ENCODE data around the gene DTL. TPM values are rescaled to one million over a fixed set of nuclear protein-coding genes. Genes with fewer than 3 reads are reported as not detected.

DTL gene
- total and polyA plus RNA-seq, 5 donors: 0.09 to 0.85 (median 0.29) TPM

DNA sequence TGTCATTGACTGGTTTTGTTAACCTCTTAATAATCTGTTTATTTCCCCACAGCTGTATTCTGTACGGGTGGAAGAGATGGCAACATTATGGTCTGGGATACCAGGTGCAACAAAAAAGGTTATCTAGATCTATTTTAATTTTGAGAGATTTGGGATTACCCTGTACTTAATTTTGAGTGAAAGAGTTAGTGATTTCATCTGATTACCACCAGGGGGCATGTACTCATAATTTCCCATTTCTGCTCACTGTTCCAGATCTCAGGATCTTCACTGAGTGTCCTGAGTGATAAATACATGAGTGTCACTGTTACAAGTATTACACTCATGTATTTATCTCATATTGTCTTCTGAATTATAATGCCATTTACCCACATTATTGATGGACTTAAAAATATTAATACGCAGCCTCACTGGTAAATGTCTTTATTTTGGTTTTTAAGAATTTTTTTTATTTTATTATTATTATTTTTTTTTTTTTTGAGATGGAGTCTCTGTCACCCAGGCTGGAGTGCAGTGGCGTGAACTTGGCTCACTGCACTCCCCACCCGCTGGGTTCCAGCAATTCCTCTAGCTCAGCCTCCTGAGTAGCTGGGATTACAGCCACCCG lies 27.4 kb downstream of the DTL start:
- H3K4me1 ChIP-seq (ENCODE audit: control insufficient read depth, insufficient read depth, low read length): no peaks in the 10 kb centered on the region
- intact Hi-C loops (cut with DNase I): loop anchor here in 2 of 4 donors (5.0 kb wide), 3 partner anchors 304 to 399 kb away; no protein-coding TSS in a partner anchor
- H3K27ac ChIP-seq (ENCODE audit: low read length): no peak overlapping the region
- H3K27me3 ChIP-seq (ENCODE audit: control insufficient read depth, insufficient read depth): no peaks in the 10 kb centered on the region
- 81% methylated on average over 5 of the region's 5 CpGs for WGBS
- no peak overlapping the region for H3K4me3 ChIP-seq (ENCODE audit: low read length)
- peak; percentile 28 to 47 for ATAC-seq
- no peaks in the 10 kb centered on the region for H3K9me3 ChIP-seq (ENCODE audit: control insufficient read depth, low read length)
- DNase-seq: no peak

- 70% methylated on average over 3 of the region's 3 CpGs for WGBS
- DNase-seq (no peak), ATAC-seq (peak in 1 of 2 donors; percentile 23)
- Histone ChIP-seq H3K27me3 (ENCODE audit: control insufficient read depth, insufficient read depth) (no peaks in the 10 kb centered on the region), H3K27ac (ENCODE audit: low read length) (no peak overlapping the region), H3K9me3 (ENCODE audit: control insufficient read depth, low read length) (no peaks in the 10 kb centered on the region), H3K4me3 (ENCODE audit: low read length) (no peak overlapping the region), H3K4me1 (ENCODE audit: control insufficient read depth, insufficient read depth, low read length) (no peaks in the 10 kb centered on the region)
- intact Hi-C loops (cut with DNase I): loop anchor here in 1 of 4 donors (5.0 kb wide), 1 partner anchor 300 kb away; no protein-coding TSS in a partner anchor
Observed at GRCh38 chr1:212067787-212068186, 32.2 kb downstream of the DTL start.

- DNase-seq (no peak), ATAC-seq (peak; percentile 68)
- Histone ChIP-seq H3K4me1 (ENCODE audit: control insufficient read depth, insufficient read depth, low read length) (no peaks in the 10 kb centered on the region), H3K9me3 (ENCODE audit: control insufficient read depth, low read length) (no peaks in the 10 kb centered on the region), H3K27me3 (ENCODE audit: control insufficient read depth, insufficient read depth) (no peaks in the 10 kb centered on the region), H3K27ac (ENCODE audit: low read length) (no peak overlapping the region), H3K4me3 (ENCODE audit: low read length) (no peak overlapping the region)
- intact Hi-C loops (cut with DNase I): loop anchor here (2.0 to 10.0 kb wide), 9 partner anchors 94 to 386 kb away; partner anchors contain the start of gene PPP2R5A (in 2 of the 4)
Observed at GRCh38 chr1:212070720-212071302, 35.3 kb downstream of the DTL start.

- Histone ChIP-seq H3K27me3 (ENCODE audit: control insufficient read depth, insufficient read depth) (no peaks in the 10 kb centered on the region), H3K4me3 (ENCODE audit: low read length) (no peak overlapping the region), H3K27ac (ENCODE audit: low read length) (no peak overlapping the region), H3K4me1 (ENCODE audit: control insufficient read depth, insufficient read depth, low read length) (no peaks in the 10 kb centered on the region), H3K9me3 (ENCODE audit: control insufficient read depth, low read length) (no peaks in the 10 kb centered on the region)
- ATAC-seq (no peak), DNase-seq (no peak)
- WGBS: 76% methylated on average over 1 of the region's 1 CpG
- intact Hi-C loops (cut with DNase I): loop anchor here in 3 of 4 donors (5.0 to 10.0 kb wide), 7 partner anchors 93 to 385 kb away; partner anchors contain the start of gene PPP2R5A (in 2 of the 3)
Observed at GRCh38 chr1:212072047-212072446, 36.5 kb downstream of the DTL start.

DNA sequence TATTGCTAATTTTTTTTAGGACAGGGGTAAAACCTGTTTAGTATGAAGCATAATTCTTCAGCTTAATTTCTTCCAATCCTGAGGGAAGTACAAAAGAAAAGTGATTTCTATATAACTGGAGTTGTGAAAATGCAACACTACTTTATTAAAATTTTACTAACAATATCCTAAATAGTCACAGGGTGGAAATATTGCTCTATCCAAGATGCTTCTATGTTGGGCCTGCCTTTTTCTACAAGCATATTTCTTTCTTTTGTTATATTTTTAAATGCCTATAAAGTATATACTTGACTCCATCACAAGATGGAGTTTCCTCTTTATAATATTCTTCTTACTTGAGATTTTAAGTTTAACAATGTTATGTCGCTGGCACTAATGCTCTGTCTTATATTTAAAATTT lies 37.9 kb downstream of the DTL start:
- Histone ChIP-seq H3K27ac (ENCODE audit: low read length) (no peak overlapping the region), H3K4me3 (ENCODE audit: low read length) (no peak overlapping the region), H3K27me3 (ENCODE audit: control insufficient read depth, insufficient read depth) (no peaks in the 10 kb centered on the region), H3K9me3 (ENCODE audit: control insufficient read depth, low read length) (no peaks in the 10 kb centered on the region), H3K4me1 (ENCODE audit: control insufficient read depth, insufficient read depth, low read length) (no peaks in the 10 kb centered on the region)
- WGBS: 97% methylated on average over 1 of the region's 1 CpG
- intact Hi-C loops (cut with DNase I): loop anchor here in 3 of 4 donors (5.0 to 10.0 kb wide), 7 partner anchors 91 to 384 kb away; partner anchors contain the start of gene PPP2R5A (in 2 of the 3)
- DNase-seq (no peak), ATAC-seq (no peak)

GRCh38 chr1:212074313-212074712 lies 38.8 kb downstream of the DTL start:
- Histone ChIP-seq H3K27me3 (ENCODE audit: control insufficient read depth, insufficient read depth) (no peaks in the 10 kb centered on the region), H3K9me3 (ENCODE audit: control insufficient read depth, low read length) (no peaks in the 10 kb centered on the region), H3K4me1 (ENCODE audit: control insufficient read depth, insufficient read depth, low read length) (no peaks in the 10 kb centered on the region), H3K4me3 (ENCODE audit: low read length) (no peak overlapping the region), H3K27ac (ENCODE audit: low read length) (no peak overlapping the region)
- peak; percentile 94 for ATAC-seq
- WGBS: 56% methylated on average over 3 of the region's 3 CpGs
- DNase-seq: no peak
- intact Hi-C loops (cut with DNase I): loop anchor here in 3 of 4 donors (5.0 to 10.0 kb wide), 7 partner anchors 90 to 383 kb away; partner anchors contain the start of gene PPP2R5A (in 2 of the 3)

GRCh38 chr1:212074856-212075255 lies 39.3 kb downstream of the DTL start:
- intact Hi-C loops (cut with DNase I): loop anchor here (5.0 to 10.0 kb wide), 7 partner anchors 90 to 382 kb away; partner anchors contain the start of gene PPP2R5A (in 3 of the 4)

DNA sequence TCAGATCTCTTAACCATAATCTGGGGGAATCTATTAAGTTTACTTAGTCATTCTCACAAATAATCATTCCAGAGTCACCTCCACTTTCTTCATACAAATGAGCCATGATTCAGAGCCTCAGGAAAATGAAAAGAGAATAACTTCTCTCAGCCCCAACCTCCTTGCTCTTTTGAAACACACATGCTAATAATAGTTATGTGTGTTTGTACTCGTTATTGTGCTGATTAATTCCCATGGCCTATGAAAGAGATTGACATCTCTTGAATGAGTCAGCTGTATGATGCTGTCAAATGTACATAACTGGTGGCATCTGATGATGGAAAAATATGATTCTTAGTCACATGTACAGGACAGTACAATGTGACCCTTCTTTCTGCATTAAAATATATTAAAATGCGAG lies 41.5 kb downstream of the DTL start:
- Histone ChIP-seq H3K4me1 (ENCODE audit: control insufficient read depth, insufficient read depth, low read length) (no peaks in the 10 kb centered on the region), H3K27ac (ENCODE audit: low read length) (no peak overlapping the region), H3K9me3 (ENCODE audit: control insufficient read depth, low read length) (no peaks in the 10 kb centered on the region), H3K4me3 (ENCODE audit: low read length) (no peak overlapping the region), H3K27me3 (ENCODE audit: control insufficient read depth, insufficient read depth) (no peaks in the 10 kb centered on the region)
- DNase-seq (no peak), ATAC-seq (no peak)
- WGBS: 65% methylated on average over 2 of the region's 2 CpGs
- intact Hi-C loops (cut with DNase I): loop anchor here (5.0 to 10.0 kb wide), 5 partner anchors 88 to 238 kb away; partner anchors contain the start of gene PPP2R5A (in 2 of the 4)

More at GRCh38 chr1:212074856-212075255, 39.3 kb downstream of the DTL start:
- no peaks in the 10 kb centered on the region for H3K9me3 ChIP-seq (ENCODE audit: control insufficient read depth, low read length)
- ATAC-seq (peak; percentile 74 to 76), DNase-seq (no peak)
- no peak overlapping the region for H3K27ac ChIP-seq (ENCODE audit: low read length)
- H3K27me3 ChIP-seq (ENCODE audit: control insufficient read depth, insufficient read depth): no peaks in the 10 kb centered on the region
- H3K4me3 ChIP-seq (ENCODE audit: low read length): no peak overlapping the region
- H3K4me1 ChIP-seq (ENCODE audit: control insufficient read depth, insufficient read depth, low read length): no peaks in the 10 kb centered on the region
- 28% methylated on average over 3 of the region's 3 CpGs for WGBS

DNA sequence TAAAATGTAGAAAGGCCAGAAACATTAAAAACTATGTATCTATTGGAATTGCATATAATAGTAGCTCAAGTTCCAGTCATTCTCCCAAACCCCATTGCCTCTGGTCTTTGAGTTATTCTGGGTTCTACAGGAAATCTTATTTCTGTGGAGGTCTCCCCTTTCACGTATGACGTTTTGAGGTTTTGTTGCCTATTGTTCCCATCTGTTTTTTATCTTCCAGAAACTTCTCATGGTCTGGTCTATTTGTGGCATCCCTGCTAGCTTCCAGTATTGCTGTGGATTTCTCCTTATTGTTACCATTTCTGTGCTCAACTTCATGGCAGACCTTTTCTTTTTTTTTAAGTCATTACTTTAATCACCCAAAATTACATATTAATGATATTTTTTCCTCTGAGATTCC lies 43.3 kb downstream of the DTL start:
- WGBS: 67% methylated on average over 2 of the region's 2 CpGs
- intact Hi-C loops (cut with DNase I): loop anchor here (5.0 to 10.0 kb wide), 5 partner anchors 86 to 236 kb away; partner anchors contain the start of gene PPP2R5A (in 2 of the 4)
- DNase-seq (no peak), ATAC-seq (no peak)
- Histone ChIP-seq H3K4me1 (ENCODE audit: control insufficient read depth, insufficient read depth, low read length) (no peaks in the 10 kb centered on the region), H3K27me3 (ENCODE audit: control insufficient read depth, insufficient read depth) (no peaks in the 10 kb centered on the region), H3K4me3 (ENCODE audit: low read length) (no peak overlapping the region), H3K9me3 (ENCODE audit: control insufficient read depth, low read length) (no peaks in the 10 kb centered on the region), H3K27ac (ENCODE audit: low read length) (no peak overlapping the region)

DNA sequence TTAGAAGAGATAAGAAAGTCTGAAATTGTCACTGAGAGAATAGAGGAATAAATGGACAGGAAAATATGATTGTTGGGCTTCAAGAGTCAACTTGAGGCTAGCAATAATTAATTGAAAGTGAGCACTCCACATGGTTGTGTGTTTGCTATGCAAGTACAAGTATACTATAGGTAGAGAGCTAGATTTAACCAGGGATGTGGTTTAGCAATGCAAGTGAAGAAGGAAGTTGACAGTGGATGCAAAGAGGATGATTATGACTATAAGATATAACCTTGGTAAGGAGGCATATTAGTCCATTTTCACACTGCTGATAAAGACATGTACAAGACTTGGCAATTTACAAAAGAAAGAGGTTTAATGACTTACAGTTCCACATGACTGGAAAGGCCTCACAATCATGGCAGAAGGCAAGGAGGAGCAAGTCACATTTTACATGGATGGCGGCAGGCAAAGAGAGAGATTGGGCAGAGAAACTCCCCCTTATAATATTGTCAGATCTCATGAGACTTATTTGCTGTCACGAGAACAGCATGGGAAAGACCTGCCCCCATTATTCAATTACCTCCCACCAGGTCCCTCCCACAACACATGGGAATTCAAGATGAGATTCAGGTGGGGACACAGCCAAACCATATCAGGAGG lies 47.3 kb downstream of the DTL start:
- Histone ChIP-seq H3K27ac (ENCODE audit: low read length) (no peak overlapping the region), H3K4me1 (ENCODE audit: control insufficient read depth, insufficient read depth, low read length) (peaks cover 5% of the 10 kb centered on the region), H3K4me3 (ENCODE audit: low read length) (no peak overlapping the region), H3K27me3 (ENCODE audit: control insufficient read depth, insufficient read depth) (no peaks in the 10 kb centered on the region), H3K9me3 (ENCODE audit: control insufficient read depth, low read length) (no peaks in the 10 kb centered on the region)
- no peak for DNase-seq
- intact Hi-C loops (cut with DNase I): no loop called here
- WGBS: 97% methylated on average over 2 of the region's 2 CpGs
- ATAC-seq: no peak
